ACC112 (cell line): ENCODE data around the gene MTOR.

ENCODE experiments used
- H2AFZ ChIP-seq: fragments of 200-600 bp; sonication (generic); one replicate; pipeline ENCODE4 v1.6.0; 2017; ENCODE audit warnings: antibody characterized with exemption, low read length; ENCODE audit not compliant: unreplicated experiment
- H3K27ac ChIP-seq: fragments of 200-600 bp; sonication (generic); 2 replicates; pipeline ENCODE4 v1.5.1; 2014; ENCODE audit warnings: low read depth, mild to moderate bottlenecking, antibody characterized with exemption, low read length, moderate library complexity
- H3K27me3 ChIP-seq: fragments of 200-600 bp; sonication (generic); 2 replicates; pipeline ENCODE4 v1.6.1; 2014; ENCODE audit warnings: mild to moderate bottlenecking, antibody characterized with exemption, low read length, moderate library complexity, mixed read lengths; ENCODE audit not compliant: insufficient read depth
- H3K36me3 ChIP-seq: fragments of 200-600 bp; sonication (generic); 2 replicates; pipeline ENCODE4 v1.6.1; 2016; ENCODE audit warnings: mild to moderate bottlenecking, antibody characterized with exemption, low read length, moderate library complexity, mixed read lengths; ENCODE audit not compliant: insufficient read depth
- H3K4me1 ChIP-seq: fragments of 200-600 bp; sonication (generic); one replicate; pipeline ENCODE4 v1.6.1; 2016; ENCODE audit warnings: low read length, mixed read lengths; ENCODE audit not compliant: insufficient read depth, unreplicated experiment, control insufficient read depth
- H3K4me3 ChIP-seq: fragments of 200-600 bp; sonication (generic); 2 replicates; pipeline ENCODE4 v1.5.1; 2014; ENCODE audit warnings: mild to moderate bottlenecking, low read depth, low read length
- H3K79me2 ChIP-seq: fragments of 200-600 bp; sonication (generic); one replicate; pipeline ENCODE4 v1.6.0; 2016; ENCODE audit warnings: low read length; ENCODE audit not compliant: control insufficient read depth, unreplicated experiment, insufficient read depth

Gene MTOR

DNA sequence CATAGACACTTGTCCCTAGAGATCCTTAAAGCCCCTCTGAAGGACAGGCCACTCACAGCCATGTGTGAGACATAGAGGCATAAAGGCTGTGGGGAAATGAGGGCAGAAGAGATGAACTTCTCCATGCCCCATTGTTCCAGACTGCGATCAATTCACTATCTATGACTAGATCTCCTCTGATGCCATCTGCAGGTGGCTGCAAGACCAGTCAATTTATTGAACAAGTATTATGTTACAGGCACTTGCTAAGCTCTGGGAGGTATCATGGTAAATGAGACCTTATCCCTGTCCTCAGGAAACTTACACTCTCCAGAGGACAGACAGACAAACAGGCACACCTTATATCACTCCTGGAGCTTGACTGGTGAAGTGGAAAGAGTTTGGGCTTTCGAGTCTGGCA lies 33.6 kb upstream of the MTOR start:
- Histone ChIP-seq H3K4me1 (no peaks in the 10 kb centered on the region), H3K79me2 (no peaks in the 10 kb centered on the region), H3K36me3 (no peaks in the 10 kb centered on the region), H2AFZ (no peak overlapping the region), H3K27ac (no peak overlapping the region), H3K27me3 (no peaks in the 10 kb centered on the region), H3K4me3 (no peak overlapping the region)

- H3K4me3 ChIP-seq, result no peak overlapping the region
- H3K27me3 ChIP-seq, result no peaks in the 10 kb centered on the region
- no peak overlapping the region for H3K27ac ChIP-seq
- H3K79me2 ChIP-seq, result no peaks in the 10 kb centered on the region
- H2AFZ ChIP-seq, result no peak overlapping the region
- H3K36me3 ChIP-seq, result no peaks in the 10 kb centered on the region
- H3K4me1 ChIP-seq, result no peaks in the 10 kb centered on the region
Measured at GRCh38 chr1:11294951-11295350, 32.6 kb upstream of the MTOR start.

DNA sequence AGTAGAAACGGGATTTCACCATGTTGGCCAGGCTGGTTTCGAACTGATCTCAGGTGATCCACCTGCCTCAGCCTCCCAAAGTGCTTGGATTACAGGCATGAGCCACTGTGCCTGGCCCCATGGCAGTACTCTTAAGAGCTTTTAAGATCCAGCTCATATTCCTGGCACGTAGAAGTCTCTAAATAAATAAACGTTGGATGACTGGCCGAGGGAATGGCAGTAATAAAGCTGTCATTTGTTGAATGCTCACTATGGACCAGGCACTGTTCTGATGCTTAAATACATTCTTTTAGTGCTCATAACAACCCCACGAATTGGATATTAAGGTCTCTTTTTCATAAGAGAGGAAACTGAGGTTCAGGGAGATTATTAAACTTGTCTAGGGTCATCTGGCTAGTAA lies 31.5 kb upstream of the MTOR start:
- Histone ChIP-seq H3K27me3 (no peaks in the 10 kb centered on the region), H3K4me3 (no peak overlapping the region), H2AFZ (no peak overlapping the region), H3K27ac (no peak overlapping the region), H3K4me1 (no peaks in the 10 kb centered on the region), H3K36me3 (no peaks in the 10 kb centered on the region), H3K79me2 (no peaks in the 10 kb centered on the region)

GRCh38 chr1:11291049-11291448 lies 28.7 kb upstream of the MTOR start:
- Histone ChIP-seq H3K4me3 (no peak overlapping the region), H2AFZ (no peak overlapping the region), H3K27me3 (no peaks in the 10 kb centered on the region), H3K79me2 (no peaks in the 10 kb centered on the region), H3K4me1 (peaks cover 12% of the 10 kb centered on the region), H3K36me3 (no peaks in the 10 kb centered on the region), H3K27ac (no peak overlapping the region)

DNA sequence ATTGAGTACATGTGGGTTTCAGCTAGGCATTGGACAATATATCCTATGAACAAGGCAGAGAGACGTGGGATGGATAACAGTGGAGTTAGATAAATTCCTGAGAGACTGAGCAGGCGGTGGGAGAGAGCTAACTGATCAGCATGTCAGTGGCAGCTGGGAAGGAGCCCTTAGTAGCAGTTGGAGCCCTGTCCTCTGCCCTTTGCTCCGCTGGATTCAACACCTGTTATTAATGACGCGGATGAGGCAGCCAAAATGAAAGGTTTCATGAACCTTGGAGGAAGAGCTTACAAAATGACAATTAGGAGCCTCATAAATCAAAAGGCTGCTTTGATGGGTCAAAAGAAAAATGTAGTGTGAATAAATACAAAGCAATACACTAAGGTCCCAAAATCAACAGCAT lies 26.7 kb upstream of the MTOR start:
- H3K36me3 ChIP-seq, result no peaks in the 10 kb centered on the region
- H3K4me1 ChIP-seq, result peaks cover 12% of the 10 kb centered on the region
- no peak overlapping the region for H3K4me3 ChIP-seq
- no peak overlapping the region for H3K27ac ChIP-seq
- no peak overlapping the region for H2AFZ ChIP-seq
- H3K79me2 ChIP-seq, result no peaks in the 10 kb centered on the region
- H3K27me3 ChIP-seq, result no peaks in the 10 kb centered on the region

DNA sequence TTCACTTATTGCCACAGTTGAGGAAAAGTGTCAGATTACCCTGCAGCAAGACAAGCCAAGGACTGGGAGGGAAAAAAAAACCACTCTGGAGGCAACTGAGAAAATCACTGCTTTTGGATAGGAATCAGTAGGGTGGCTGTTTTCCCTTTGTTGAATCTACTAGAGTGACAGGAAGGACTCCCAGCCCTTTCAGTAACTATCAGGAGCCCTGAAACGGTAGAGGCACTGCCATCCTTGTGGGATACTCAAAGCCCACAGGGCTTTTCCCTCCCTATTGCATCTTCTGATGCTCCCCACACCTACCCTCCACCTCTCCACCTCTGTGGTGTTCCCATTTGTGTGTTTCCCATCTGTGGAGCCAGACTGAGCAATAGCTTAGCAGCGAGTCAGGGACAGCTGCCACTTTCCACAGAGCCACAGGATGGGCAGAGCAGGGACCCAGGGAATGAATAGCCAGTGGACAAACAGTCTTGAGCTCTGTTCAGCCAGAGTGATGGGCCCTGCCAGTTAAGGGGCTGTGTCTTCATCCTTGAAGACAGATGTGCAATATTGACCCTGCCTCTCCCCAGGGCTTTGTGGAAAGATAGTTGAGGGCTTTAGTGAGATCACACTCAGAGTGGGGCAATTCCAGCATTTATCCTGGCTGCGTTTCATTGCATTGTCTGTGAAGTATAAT lies 24.5 kb upstream of the MTOR start:
- Histone ChIP-seq H3K79me2 (peaks cover 10% of the 10 kb centered on the region), H3K27ac (peak overlapping the region; percentile 36), H3K4me3 (no peak overlapping the region), H3K27me3 (no peaks in the 10 kb centered on the region), H3K36me3 (no peaks in the 10 kb centered on the region), H3K4me1 (peaks cover 18% of the 10 kb centered on the region), H2AFZ (no peak overlapping the region)

GRCh38 chr1:11285883-11286734 lies 23.8 kb upstream of the MTOR start:
- Histone ChIP-seq H2AFZ (no peak overlapping the region), H3K79me2 (peaks cover 10% of the 10 kb centered on the region), H3K36me3 (no peaks in the 10 kb centered on the region), H3K4me3 (no peak overlapping the region), H3K4me1 (peaks cover 25% of the 10 kb centered on the region), H3K27me3 (no peaks in the 10 kb centered on the region), H3K27ac (peak overlapping the region; percentile 36)

DNA sequence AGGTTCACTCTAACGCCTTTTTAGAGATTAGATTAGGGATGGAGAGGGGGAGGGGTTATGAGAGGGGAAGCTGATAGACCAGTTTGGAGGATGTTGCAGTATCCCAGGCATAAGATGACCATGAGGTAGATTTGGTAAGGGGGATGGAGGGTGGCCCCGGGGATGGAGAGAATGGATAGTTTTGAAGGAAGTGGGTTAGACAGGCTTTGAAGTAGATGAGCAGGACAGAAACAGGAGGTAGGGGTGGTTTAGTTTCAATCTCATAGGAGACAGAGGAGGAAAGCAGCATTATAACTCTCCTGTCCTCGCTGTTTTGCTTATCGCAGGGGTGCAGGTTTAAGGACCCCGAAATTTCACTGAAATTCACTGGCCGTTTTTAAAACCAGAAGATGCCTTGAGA lies 22.4 kb upstream of the MTOR start:
- Histone ChIP-seq H3K27me3 (no peaks in the 10 kb centered on the region), H3K4me3 (no peak overlapping the region), H3K79me2 (peaks cover 10% of the 10 kb centered on the region), H2AFZ (no peak overlapping the region), H3K36me3 (0 out of 2 replicates have a peak, but pooled peaks cover 3% of the 10 kb centered on the region), H3K4me1 (peaks cover 27% of the 10 kb centered on the region), H3K27ac (no peak overlapping the region)

- peaks cover 10% of the 10 kb centered on the region for H3K79me2 ChIP-seq
Measured at GRCh38 chr1:11283151-11283550, 20.8 kb upstream of the MTOR start.

GRCh38 chr1:11281518-11282331 lies 19.4 kb upstream of the MTOR start:
- 0 out of 2 replicates have a peak, but pooled peaks cover 3% of the 10 kb centered on the region for H3K36me3 ChIP-seq
- no peaks in the 10 kb centered on the region for H3K27me3 ChIP-seq
- peaks cover 10% of the 10 kb centered on the region for H3K79me2 ChIP-seq
- H3K4me3 ChIP-seq, result peak overlapping the region; percentile 15
- H2AFZ ChIP-seq, result no peak overlapping the region
- peak overlapping the region; percentile 80 for H3K27ac ChIP-seq
- peaks cover 19% of the 10 kb centered on the region for H3K4me1 ChIP-seq

More at GRCh38 chr1:11283151-11283550, 20.8 kb upstream of the MTOR start:
- Histone ChIP-seq H3K27me3 (no peaks in the 10 kb centered on the region), H3K36me3 (0 out of 2 replicates have a peak, but pooled peaks cover 3% of the 10 kb centered on the region), H3K27ac (no peak overlapping the region), H3K4me3 (no peak overlapping the region), H2AFZ (no peak overlapping the region), H3K4me1 (peaks cover 27% of the 10 kb centered on the region)
